Measurements from ENCODE around the gene SPATA20. TPM values are rescaled to one million over a fixed set of nuclear protein-coding genes. Genes with fewer than 3 reads are reported as not detected.

The SPATA20 gene
- total and polyA plus RNA-seq, 2 donors (not counting 3 experiments of a cell fraction or from before 2014, with no cell fraction given): 42.3 to 51.5 TPM

- POLR2A ChIA-PET: no interaction called here
- dilution Hi-C loops (cut with MboI; ENCODE audit: extremely low pct_ligation_motif_present, low sequenced_read_pairs): no loop called here
Measured at GRCh38 chr17:50587571-50587970, 40.6 kb downstream of the SPATA20 start.

More at GRCh38 chr17:50587571-50587970, 40.6 kb downstream of the SPATA20 start:
- no TSS peak for BruUV-seq (replicated peaks)
- no peak for TF ChIP-seq POLR2A (IDR thresholded peaks at IDR 0.05; ENCODE audit: low read depth, low read length)
- no peak for TF ChIP-seq JUN (IDR thresholded peaks at IDR 0.05; ENCODE audit: borderline replicate concordance, insufficient read depth, insufficient read length, low read depth)
- TF ChIP-seq MYC (IDR thresholded peaks at IDR 0.05; ENCODE audit: low read depth, low read length): no peak
- no peak for TF ChIP-seq FOS (IDR thresholded peaks at IDR 0.05; ENCODE audit: borderline replicate concordance, insufficient read depth, low read length)
- no peak for TF ChIP-seq POLR2AphosphoS5 (IDR thresholded peaks at IDR 0.05; ENCODE audit: insufficient read depth, low read depth, low read length)
- no peak for TF ChIP-seq EZH2 (IDR thresholded peaks at IDR 0.05; ENCODE audit: borderline replicate concordance, low read depth, low read length, severe bottlenecking)
- TF ChIP-seq GATA2 (IDR thresholded peaks at IDR 0.05; ENCODE audit: insufficient read depth, insufficient read length, low read depth, low read length): no peak
- TF ChIP-seq MAX (IDR thresholded peaks at IDR 0.05; ENCODE audit: insufficient read depth, insufficient read length): no peak
- TF ChIP-seq CTCF (IDR thresholded peaks at IDR 0.05; ENCODE audit: extremely low read depth in 1 of 2, insufficient read depth in 1 of 2, low read depth in 1 of 2, low read length in 2 of 2): no peak
- H3K9ac ChIP-seq (replicated peaks; ENCODE audit: extremely low read depth, insufficient read depth, low read length): no peak overlapping the region
- no peak overlapping the region for H3K4me3 ChIP-seq (replicated peaks in 1 of 3; ENCODE audit: insufficient read depth in 1 of 3, low read depth in 1 of 3, low read length in 3 of 3)
- intact Hi-C loops (cut with micrococcal nuclease): no loop called here
- H3K4me2 ChIP-seq (ENCODE audit: insufficient read depth, low read length): no peak overlapping the region
- CTCF ChIA-PET: interaction anchor here (2.1 to 3.1 kb wide), 2 partner anchors 12 to 39 kb away, joined by 4 to 11 read pairs; no protein-coding TSS in a partner anchor
- no peak overlapping the region for H3K27ac ChIP-seq (ENCODE audit: insufficient read depth, low read depth, low read length)
- DNase-seq (ENCODE audit: low read depth, low spot score) (no peak), FAIRE-seq (no peak)
- H3K27me3 ChIP-seq (ENCODE audit: control insufficient read depth in 2 of 2, insufficient read depth in 2 of 2, low read length in 2 of 2): peaks cover 0 to 6% of the 10 kb centered on the region in 2 experiments
- no peaks in the 10 kb centered on the region for H4K20me1 ChIP-seq (replicated peaks; ENCODE audit: control insufficient read depth, extremely low read depth, insufficient read depth, low read length)
- no peak overlapping the region for H2AFZ ChIP-seq (ENCODE audit: low read depth, low read length)
- no peaks in the 10 kb centered on the region for H3K9me1 ChIP-seq (replicated peaks; ENCODE audit: control insufficient read depth, extremely low read depth, insufficient read depth, low read length)
- H3K79me2 ChIP-seq (ENCODE audit: control insufficient read depth, insufficient read depth, low read length): no peaks in the 10 kb centered on the region
- H3K4me1 ChIP-seq (ENCODE audit: control insufficient read depth, extremely low read depth, insufficient read depth, low read length): no peaks in the 10 kb centered on the region
- H3K9me3 ChIP-seq (replicated peaks; ENCODE audit: control insufficient read depth, insufficient read depth, low read length): no peaks in the 10 kb centered on the region
- no peaks in the 10 kb centered on the region for H3K36me3 ChIP-seq (ENCODE audit: control insufficient read depth in 2 of 2, extremely low read depth in 1 of 2, insufficient read depth in 2 of 2, low read length in 2 of 2)

All from endothelial cell of umbilical vein (primary cell).